ENCODE measurements around the gene DARS1.

The DARS1 gene

DNA sequence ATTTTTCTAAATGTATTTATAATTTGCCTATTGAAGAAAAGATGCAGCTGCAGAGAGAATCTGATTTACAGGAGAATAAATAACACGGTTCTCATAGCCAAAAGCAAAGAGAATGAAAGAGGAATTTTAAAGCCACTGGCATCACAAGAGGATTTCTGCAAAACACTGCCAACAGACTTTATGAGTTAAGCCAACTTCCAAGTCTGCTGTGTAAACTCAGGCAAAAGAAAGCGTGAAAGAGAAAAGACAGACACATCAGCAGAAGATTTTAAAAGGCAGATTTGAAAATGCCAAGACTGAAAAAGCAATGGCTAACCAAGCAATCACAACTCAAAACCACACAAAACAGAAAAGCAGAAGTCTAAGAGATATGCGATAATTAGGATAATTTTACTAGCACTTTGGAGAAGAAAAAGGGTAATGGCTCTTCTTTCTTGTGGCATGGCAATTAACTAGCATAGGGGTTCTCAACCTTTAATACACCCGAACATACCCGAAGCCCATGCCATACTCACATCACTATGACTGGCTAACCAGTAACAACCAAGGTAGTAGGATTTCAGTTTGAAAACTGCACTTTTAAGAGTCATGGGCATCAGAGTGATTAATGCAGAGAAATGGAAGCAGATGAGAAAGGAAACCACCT is 4.9 kb downstream of the DARS1 start:
- Histone ChIP-seq H3K79me2 (ENCODE audit: insufficient read depth, low read length) (peaks cover 88% of the 10 kb centered on the region), H3K4me2 (ENCODE audit: low read depth, low read length, poor library complexity, severe bottlenecking) (peak overlapping the region; percentile 50), H3K27me3 (ENCODE audit: low read length) (no peaks in the 10 kb centered on the region)

DNA sequence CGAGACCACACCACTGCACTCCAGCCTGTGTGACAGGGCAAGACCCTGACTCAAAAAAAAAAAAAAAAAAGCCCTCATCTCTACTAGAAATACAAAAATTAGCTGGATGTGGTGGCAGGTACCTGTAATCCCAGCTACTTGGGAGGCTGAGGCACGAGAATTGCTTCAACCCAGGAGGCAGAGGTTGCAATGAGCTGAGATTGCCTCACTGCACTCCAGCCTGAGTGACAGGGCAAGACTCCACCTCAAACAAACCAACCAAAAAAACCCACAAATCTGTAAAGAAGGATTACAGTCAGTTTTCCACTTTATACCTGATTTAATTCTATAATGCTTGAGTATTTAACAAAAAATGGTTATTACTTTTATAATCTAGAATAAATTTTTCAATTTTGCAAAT is 9.7 kb downstream of the DARS1 start:
- Histone ChIP-seq H3K9me3 (ENCODE audit: insufficient read depth, low read length) (no peaks in the 10 kb centered on the region), H3K4me2 (ENCODE audit: low read depth, low read length, poor library complexity, severe bottlenecking) (peak overlapping the region; percentile 69), H2AFZ (ENCODE audit: low read depth, low read length, severe bottlenecking) (no peak overlapping the region), H3F3A (ENCODE audit: insufficient read depth) (peaks cover 64% of the 10 kb centered on the region), H4K20me1 (ENCODE audit: low read depth, low read length) (no peaks in the 10 kb centered on the region; the same call in 1 of the 2 replicates), H3K79me2 (ENCODE audit: insufficient read depth, low read length) (peaks cover 83% of the 10 kb centered on the region), H3K27me3 (ENCODE audit: low read length) (no peaks in the 10 kb centered on the region), H3K4me3 (ENCODE audit: insufficient read depth, low read length, poor library complexity, severe bottlenecking) (peak overlapping the region; percentile 31), H3K9ac (ENCODE audit: low read length) (peak overlapping the region; percentile 48), H3K36me3 (ENCODE audit: low read length) (peaks cover 70% of the 10 kb centered on the region), H3K9me2 (replicated peaks; ENCODE audit: insufficient read depth, low read length) (no peaks in the 10 kb centered on the region), H3K27ac (ENCODE audit: low read depth, low read length) (peak overlapping the region; percentile 94)
- TF ChIP-seq EZH2phosphoT487 (conservative IDR thresholded peaks at IDR 0.05; ENCODE audit: low read length): no peak
- TF ChIP-seq, protein P1, sequence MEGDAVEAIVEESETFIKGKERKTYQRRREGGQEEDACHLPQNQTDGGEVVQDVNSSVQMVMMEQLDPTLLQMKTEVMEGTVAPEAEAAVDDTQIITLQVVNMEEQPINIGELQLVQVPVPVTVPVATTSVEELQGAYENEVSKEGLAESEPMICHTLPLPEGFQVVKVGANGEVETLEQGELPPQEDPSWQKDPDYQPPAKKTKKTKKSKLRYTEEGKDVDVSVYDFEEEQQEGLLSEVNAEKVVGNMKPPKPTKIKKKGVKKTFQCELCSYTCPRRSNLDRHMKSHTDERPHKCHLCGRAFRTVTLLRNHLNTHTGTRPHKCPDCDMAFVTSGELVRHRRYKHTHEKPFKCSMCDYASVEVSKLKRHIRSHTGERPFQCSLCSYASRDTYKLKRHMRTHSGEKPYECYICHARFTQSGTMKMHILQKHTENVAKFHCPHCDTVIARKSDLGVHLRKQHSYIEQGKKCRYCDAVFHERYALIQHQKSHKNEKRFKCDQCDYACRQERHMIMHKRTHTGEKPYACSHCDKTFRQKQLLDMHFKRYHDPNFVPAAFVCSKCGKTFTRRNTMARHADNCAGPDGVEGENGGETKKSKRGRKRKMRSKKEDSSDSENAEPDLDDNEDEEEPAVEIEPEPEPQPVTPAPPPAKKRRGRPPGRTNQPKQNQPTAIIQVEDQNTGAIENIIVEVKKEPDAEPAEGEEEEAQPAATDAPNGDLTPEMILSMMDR (IDR thresholded peaks at IDR 0.05; ENCODE audit: insufficient read depth, low read length, poor library complexity, severe bottlenecking): no peak

More for the DNA sequence above, 4.9 kb downstream of the DARS1 start:
- TF ChIP-seq EZH2phosphoT487 (conservative IDR thresholded peaks at IDR 0.05; ENCODE audit: low read length): no peak
- TF ChIP-seq, protein P1 (IDR thresholded peaks at IDR 0.05; ENCODE audit: insufficient read depth, low read length, poor library complexity, severe bottlenecking): no peak
- H3K27ac ChIP-seq (ENCODE audit: low read depth, low read length): peak overlapping the region; percentile 78
- no peaks in the 10 kb centered on the region for H4K20me1 ChIP-seq (ENCODE audit: low read depth, low read length)
- no peaks in the 10 kb centered on the region for H3K9me3 ChIP-seq (ENCODE audit: insufficient read depth, low read length)
- H3K4me3 ChIP-seq (ENCODE audit: insufficient read depth, low read length, poor library complexity, severe bottlenecking): no peak overlapping the region
- H3K36me3 ChIP-seq (ENCODE audit: low read length): peaks cover 56% of the 10 kb centered on the region
- peaks cover 77% of the 10 kb centered on the region for H3F3A ChIP-seq (ENCODE audit: insufficient read depth)
- no peaks in the 10 kb centered on the region for H3K9me2 ChIP-seq (replicated peaks; ENCODE audit: insufficient read depth, low read length)
- H3K9ac ChIP-seq (ENCODE audit: low read length): peak overlapping the region; percentile 29
- H2AFZ ChIP-seq (ENCODE audit: low read depth, low read length, severe bottlenecking): no peak overlapping the region

DNA sequence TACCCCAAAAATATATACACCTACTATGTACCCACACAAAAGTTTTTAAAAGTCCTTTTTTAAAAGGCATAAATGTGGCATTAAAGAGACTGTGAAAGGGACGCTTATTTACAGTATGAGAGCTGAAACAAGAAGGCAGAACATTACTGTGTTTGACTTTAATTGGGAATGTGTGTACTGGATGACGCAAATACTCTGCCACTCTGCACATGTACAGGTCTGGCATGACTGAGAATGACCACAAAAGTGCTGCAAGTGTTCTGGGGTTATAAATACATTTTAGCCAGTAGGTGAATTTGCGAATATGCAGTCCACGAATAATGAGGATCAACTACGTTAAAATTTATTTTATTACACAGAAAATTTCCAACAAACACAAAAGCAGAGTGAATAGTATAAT is 11.4 kb downstream of the DARS1 start:
- H4K20me1 ChIP-seq (ENCODE audit: low read depth, low read length): no peaks in the 10 kb centered on the region; the same call in 1 of the 2 replicates
- H3K4me2 ChIP-seq (ENCODE audit: low read depth, low read length, poor library complexity, severe bottlenecking): peak overlapping the region; percentile 69
- H3K9me3 ChIP-seq (ENCODE audit: insufficient read depth, low read length): no peaks in the 10 kb centered on the region
- peaks cover 83% of the 10 kb centered on the region for H3K79me2 ChIP-seq (ENCODE audit: insufficient read depth, low read length)
- H3F3A ChIP-seq (ENCODE audit: insufficient read depth): peaks cover 48% of the 10 kb centered on the region
- peak overlapping the region; percentile 94 for H3K27ac ChIP-seq (ENCODE audit: low read depth, low read length)
- H3K27me3 ChIP-seq (ENCODE audit: low read length): no peaks in the 10 kb centered on the region
- no peak overlapping the region for H2AFZ ChIP-seq (ENCODE audit: low read depth, low read length, severe bottlenecking)
- peaks cover 60% of the 10 kb centered on the region for H3K36me3 ChIP-seq (ENCODE audit: low read length)
- H3K9me2 ChIP-seq (replicated peaks; ENCODE audit: insufficient read depth, low read length): no peaks in the 10 kb centered on the region
- peak overlapping the region; percentile 36 for H3K4me3 ChIP-seq (ENCODE audit: insufficient read depth, low read length, poor library complexity, severe bottlenecking)
- peak overlapping the region; percentile 40 for H3K9ac ChIP-seq (ENCODE audit: low read length)
- no peak for TF ChIP-seq EZH2phosphoT487 (conservative IDR thresholded peaks at IDR 0.05; ENCODE audit: low read length)
- TF ChIP-seq, protein P1 (IDR thresholded peaks at IDR 0.05; ENCODE audit: insufficient read depth, low read length, poor library complexity, severe bottlenecking): no peak

Measured in SU-DHL-6 (cell line).